BE2C (cell line): ENCODE data around the gene FFAR2.

Experiments
- DNase-seq: peaks from one replicate; pipeline ENCODE4 v3.0.0-alpha.2; 2020
- H3K27me3 ChIP-seq: fragments of 250-450 bp; sonication (Bioruptor Pico); 2 replicates; pipeline ENCODE4 v1.5.1; 2020; ENCODE audit warnings: mild to moderate bottlenecking
- H3K36me3 ChIP-seq: fragments of 250-450 bp; sonication (Bioruptor Pico); 2 replicates; pipeline ENCODE4 v1.5.1; 2020; ENCODE audit warnings: mild to moderate bottlenecking
- H3K4me1 ChIP-seq: fragments of 250-450 bp; sonication (Bioruptor Pico); 2 replicates; pipeline ENCODE4 v1.5.1; 2020
- H3K4me3 ChIP-seq: 2 replicates; pipeline ENCODE4 v1.5.1; 2011; ENCODE audit warnings: low read depth, low read length
- H3K9me3 ChIP-seq: fragments of 250-450 bp; sonication (Bioruptor Pico); 2 replicates; pipeline ENCODE4 v1.5.1; 2020
- TF ChIP-seq, protein P1 (sequence below): IDR thresholded peaks from 2 replicates; pipeline ENCODE4 v1.5.1; 2012; ENCODE audit warnings: mild to moderate bottlenecking, low read depth, low read length

The FFAR2 gene

DNA sequence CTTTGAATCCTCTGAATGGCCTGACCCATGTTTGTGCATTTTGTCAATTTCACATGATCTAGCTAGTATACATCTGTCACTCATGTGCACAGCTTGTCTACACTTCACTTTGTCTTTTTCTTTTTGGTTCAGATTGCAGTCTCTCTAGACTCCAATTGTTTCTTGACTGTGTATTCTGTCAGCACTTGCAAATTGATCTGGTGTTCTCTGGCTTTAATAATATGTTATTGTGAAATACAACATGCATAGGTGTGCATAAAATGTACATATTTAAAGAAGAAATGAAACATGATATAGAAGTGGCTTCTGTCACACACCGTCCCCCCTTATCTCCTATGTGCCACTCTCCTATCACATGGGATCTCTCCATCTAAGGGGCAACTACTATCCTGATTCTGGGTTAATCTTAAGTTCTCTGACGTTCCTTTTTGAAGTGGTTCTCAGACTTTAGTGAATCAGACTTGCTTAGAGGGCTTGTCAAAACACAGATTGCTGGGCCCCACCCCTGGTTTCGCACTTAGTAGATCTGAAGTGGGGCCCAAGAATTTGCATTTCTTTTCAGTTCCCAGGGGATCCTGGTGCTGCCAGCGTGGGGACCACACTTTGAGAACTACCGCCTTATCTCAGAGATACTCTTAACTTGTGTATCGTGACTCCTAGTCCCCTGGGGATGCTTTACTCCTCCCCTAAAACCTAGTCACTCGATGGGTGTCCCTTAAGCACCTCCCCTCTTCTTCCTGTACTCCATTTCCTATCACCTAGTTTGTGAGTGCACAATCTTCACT lies 36.4 kb downstream of the FFAR2 start:
- TF ChIP-seq, protein P1, sequence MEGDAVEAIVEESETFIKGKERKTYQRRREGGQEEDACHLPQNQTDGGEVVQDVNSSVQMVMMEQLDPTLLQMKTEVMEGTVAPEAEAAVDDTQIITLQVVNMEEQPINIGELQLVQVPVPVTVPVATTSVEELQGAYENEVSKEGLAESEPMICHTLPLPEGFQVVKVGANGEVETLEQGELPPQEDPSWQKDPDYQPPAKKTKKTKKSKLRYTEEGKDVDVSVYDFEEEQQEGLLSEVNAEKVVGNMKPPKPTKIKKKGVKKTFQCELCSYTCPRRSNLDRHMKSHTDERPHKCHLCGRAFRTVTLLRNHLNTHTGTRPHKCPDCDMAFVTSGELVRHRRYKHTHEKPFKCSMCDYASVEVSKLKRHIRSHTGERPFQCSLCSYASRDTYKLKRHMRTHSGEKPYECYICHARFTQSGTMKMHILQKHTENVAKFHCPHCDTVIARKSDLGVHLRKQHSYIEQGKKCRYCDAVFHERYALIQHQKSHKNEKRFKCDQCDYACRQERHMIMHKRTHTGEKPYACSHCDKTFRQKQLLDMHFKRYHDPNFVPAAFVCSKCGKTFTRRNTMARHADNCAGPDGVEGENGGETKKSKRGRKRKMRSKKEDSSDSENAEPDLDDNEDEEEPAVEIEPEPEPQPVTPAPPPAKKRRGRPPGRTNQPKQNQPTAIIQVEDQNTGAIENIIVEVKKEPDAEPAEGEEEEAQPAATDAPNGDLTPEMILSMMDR, result no peak
- no peaks in the 10 kb centered on the region for H3K27me3 ChIP-seq
- H3K4me1 ChIP-seq, result peaks cover 22% of the 10 kb centered on the region
- H3K36me3 ChIP-seq, result no peaks in the 10 kb centered on the region
- DNase-seq, result no peak
- H3K9me3 ChIP-seq, result no peaks in the 10 kb centered on the region
- H3K4me3 ChIP-seq, result no peak overlapping the region

DNA sequence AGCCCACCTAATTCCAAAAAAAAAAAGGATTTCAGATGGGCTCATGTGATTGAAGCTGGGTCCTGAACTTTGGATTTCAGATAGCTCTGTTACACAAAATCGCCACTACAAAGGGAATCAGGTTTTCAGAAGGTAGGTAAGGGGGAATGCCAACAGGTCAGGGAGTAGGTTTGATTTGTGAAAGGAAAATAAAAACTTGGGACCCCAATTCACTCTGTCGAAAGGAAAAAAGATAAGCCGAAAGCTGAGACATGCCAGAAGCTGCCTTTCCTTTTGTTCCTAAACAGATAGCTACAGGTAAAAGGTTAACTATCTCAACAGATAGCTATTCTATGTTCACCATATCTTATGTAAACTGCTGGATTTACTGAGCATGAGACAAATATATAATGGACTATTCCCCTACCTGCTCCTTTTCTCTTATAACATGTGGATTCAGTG lies 38.2 kb downstream of the FFAR2 start:
- H3K27me3 ChIP-seq, result no peaks in the 10 kb centered on the region
- H3K36me3 ChIP-seq, result no peaks in the 10 kb centered on the region
- H3K9me3 ChIP-seq, result no peaks in the 10 kb centered on the region
- TF ChIP-seq, protein P1, result no peak
- no peak for DNase-seq
- H3K4me3 ChIP-seq, result no peak overlapping the region
- H3K4me1 ChIP-seq, result peaks cover 22% of the 10 kb centered on the region

DNA sequence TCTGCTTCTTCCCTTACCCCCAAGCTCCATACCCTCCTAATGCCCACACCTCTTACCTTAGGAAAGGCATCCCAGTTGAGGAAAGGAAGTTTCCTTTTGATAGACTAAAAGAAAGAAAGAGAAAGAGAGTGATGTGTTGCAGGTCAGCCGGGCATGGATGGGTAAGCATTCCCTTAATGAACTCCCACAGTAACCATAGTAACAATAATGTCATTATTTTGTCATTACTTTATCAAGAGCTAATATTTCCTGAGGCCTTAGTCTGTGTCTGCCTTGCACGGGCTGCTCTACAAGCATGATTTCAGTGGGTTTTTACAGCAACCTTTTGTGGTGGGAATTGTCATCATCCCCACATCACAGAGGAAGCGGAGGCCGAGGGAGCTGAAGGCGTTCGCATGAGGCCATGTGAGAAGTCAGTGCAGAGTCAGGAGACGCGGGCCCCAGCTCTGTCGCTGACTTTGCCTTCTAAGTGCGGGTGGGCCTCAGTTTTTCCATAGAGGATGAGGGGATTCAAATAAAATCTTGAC lies 39.7 kb downstream of the FFAR2 start:
- TF ChIP-seq, protein P1, result no peak
- no peaks in the 10 kb centered on the region for H3K27me3 ChIP-seq
- H3K36me3 ChIP-seq, result no peaks in the 10 kb centered on the region
- no peak for DNase-seq
- H3K4me3 ChIP-seq, result no peak overlapping the region
- peaks cover 22% of the 10 kb centered on the region for H3K4me1 ChIP-seq
- H3K9me3 ChIP-seq, result no peaks in the 10 kb centered on the region

DNA sequence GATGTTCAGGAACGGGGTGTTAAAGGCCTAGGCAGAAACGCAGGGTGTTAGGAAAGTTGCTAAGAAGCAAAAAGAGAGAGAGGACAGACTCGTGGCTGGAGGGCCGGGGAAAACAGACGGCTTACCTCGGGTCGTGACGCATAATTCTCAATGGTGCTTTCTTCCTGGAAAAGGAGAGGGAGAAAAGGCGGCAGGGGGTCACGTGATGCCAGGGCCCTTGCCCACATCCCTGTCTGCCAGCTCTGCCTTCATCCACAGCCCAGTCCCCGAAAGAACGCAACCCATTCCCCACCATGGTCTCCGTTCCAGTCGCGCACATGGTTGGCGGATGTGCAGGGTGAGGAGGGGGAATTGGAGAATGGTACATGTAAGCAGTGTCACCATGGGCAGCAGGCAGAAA lies 40.6 kb downstream of the FFAR2 start:
- peaks cover 22% of the 10 kb centered on the region for H3K4me1 ChIP-seq
- no peak for DNase-seq
- TF ChIP-seq, protein P1, result no peak
- no peaks in the 10 kb centered on the region for H3K9me3 ChIP-seq
- no peaks in the 10 kb centered on the region for H3K27me3 ChIP-seq
- no peaks in the 10 kb centered on the region for H3K36me3 ChIP-seq
- no peak overlapping the region for H3K4me3 ChIP-seq

DNA sequence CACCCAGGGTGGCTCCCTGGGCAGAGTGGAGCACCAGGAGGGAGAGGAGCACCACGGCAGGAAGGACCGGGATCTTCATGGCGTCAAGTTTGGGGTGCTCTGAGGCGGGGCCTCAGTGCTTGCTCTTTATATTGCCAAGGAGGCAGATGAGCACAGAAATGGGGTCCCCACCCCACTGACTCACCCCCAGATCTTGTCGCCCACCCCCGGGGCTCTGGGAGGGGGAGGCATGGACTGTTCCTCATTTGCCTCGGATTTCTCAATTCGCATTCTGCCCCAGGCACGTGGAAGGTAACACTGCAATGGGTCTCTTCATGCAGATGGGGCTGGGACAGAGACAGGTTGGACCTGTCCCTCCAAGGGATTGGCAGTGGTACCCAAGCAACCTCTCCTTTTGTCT lies 42.3 kb downstream of the FFAR2 start, which contains the start of gene KRTDAP:
TSS of gene KRTDAP (minus strand) at position 101 of the 400 bp plus-strand sequence. CDS start at position 79, 22 bp downstream.
- TF ChIP-seq, protein P1, result no peak
- Histone ChIP-seq H3K4me3 (no peak within 1 kb of the TSS), H3K9me3 (no peaks in the 10 kb centered on the region), H3K36me3 (no peaks in the 10 kb centered on the region), H3K27me3 (no peaks in the 10 kb centered on the region), H3K4me1 (peaks cover 21% of the 10 kb centered on the region)
- no peak for DNase-seq

DNA sequence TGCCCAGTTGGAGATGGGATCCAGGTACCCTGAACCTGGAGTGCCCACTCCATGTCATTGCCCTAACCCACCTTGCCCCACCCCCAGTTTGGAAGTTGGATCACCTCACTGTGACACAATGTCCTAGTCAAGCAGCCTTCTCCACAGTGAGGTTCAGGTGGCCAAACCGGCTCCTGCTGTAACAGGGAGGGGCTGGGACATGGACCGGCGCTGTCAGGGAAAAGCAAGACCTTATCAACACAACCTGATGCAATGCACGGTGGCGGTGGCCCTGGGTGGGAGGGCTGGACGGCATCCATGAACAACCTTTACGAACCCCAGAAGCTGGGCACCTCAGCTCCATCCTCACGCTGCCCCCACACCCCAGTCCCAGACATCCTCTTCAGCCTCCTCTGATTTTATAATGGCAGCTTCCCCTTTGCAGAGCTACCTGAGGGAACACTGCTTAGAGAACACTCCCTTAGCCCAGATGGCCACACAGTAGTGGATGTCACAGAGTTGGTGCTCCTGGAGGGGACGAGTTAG lies 43.8 kb downstream of the FFAR2 start:
- H3K27me3 ChIP-seq, result no peaks in the 10 kb centered on the region

More for the DNA sequence above, 43.8 kb downstream of the FFAR2 start:
- DNase-seq, result no peak
- H3K9me3 ChIP-seq, result no peaks in the 10 kb centered on the region
- H3K36me3 ChIP-seq, result no peaks in the 10 kb centered on the region
- no peak overlapping the region for H3K4me3 ChIP-seq
- TF ChIP-seq, protein P1, result no peak
- H3K4me1 ChIP-seq, result peaks cover 19% of the 10 kb centered on the region
